A549 (cell line): Measurements from ENCODE around the gene HPCAL1. TPM values are rescaled to one million over a fixed set of nuclear protein-coding genes. Genes with fewer than 3 reads are reported as not detected.

Experiments used
- ATOH8 ChIP-seq: fragments of 250-450 bp; sonication (Bioruptor Pico); IDR thresholded peaks from 2 replicates; pipeline ENCODE4 v1.5.0; 2020; ENCODE audit warnings: low read depth, mild to moderate bottlenecking, moderate library complexity
- BCL3 ChIP-seq: fragments of >200 bp; sonication (Bioruptor Twin); formaldehyde crosslinking; IDR thresholded peaks from 3 replicates; pipeline ENCODE4 v1.6.1; 2016
- BHLHE40 ChIP-seq: IDR thresholded peaks from 2 replicates; pipeline ENCODE4 v1.6.1; 2012; ENCODE audit warnings: low read depth, low read length, inconsistent platforms
- CBX8 ChIP-seq: fragments of 200-600 bp; sonication (generic); IDR thresholded peaks from 2 replicates; pipeline ENCODE4 v1.6.1; 2016
- CEBPB ChIP-seq, 2 experiments: fragments of >200 bp in 1 of 2; sonication (Bioruptor Twin) in 1 of 2; formaldehyde crosslinking in 1 of 2; IDR thresholded peaks; 2 replicates each; pipeline ENCODE4 v1.6.1; 2012 to 2016
- CHD2 ChIP-seq: fragments of 150-350 bp; IDR thresholded peaks from 2 replicates; pipeline ENCODE4 v1.6.1; 2014; ENCODE audit warnings: low read length; ENCODE audit not compliant: partially characterized antibody
- CHD4 ChIP-seq: fragments of 200-600 bp; sonication (generic); IDR thresholded peaks from 2 replicates; pipeline ENCODE4 v1.6.1; 2016; ENCODE audit warnings: antibody characterized with exemption, mild to moderate bottlenecking, borderline replicate concordance
- E2F6 ChIP-seq: IDR thresholded peaks from 2 replicates; pipeline ENCODE4 v1.6.1; 2012; ENCODE audit warnings: low read depth, borderline replicate concordance
- EHMT2 ChIP-seq: fragments of 200-600 bp; sonication (generic); IDR thresholded peaks from 2 replicates; pipeline ENCODE4 v1.6.1; 2016; ENCODE audit warnings: antibody characterized with exemption, low read depth, mild to moderate bottlenecking, moderate library complexity
- ELK1 ChIP-seq: fragments of 150-350 bp; IDR thresholded peaks from 2 replicates; pipeline ENCODE4 v1.6.1; 2014; ENCODE audit warnings: low read depth, mild to moderate bottlenecking, low read length
- EP300 ChIP-seq, 2 experiments: fragments of >200 bp; sonication (Bioruptor Twin); formaldehyde crosslinking; IDR thresholded peaks; 2 replicates in 1 of 2; 3 replicates in 1 of 2; pipeline ENCODE4 v1.6.1; 2016 to 2017
- HEYL ChIP-seq: fragments of 250-450 bp; sonication (Bioruptor Pico); IDR thresholded peaks from 2 replicates; pipeline ENCODE4 v1.8.0; 2021; ENCODE audit warnings: mild to moderate bottlenecking, moderate library complexity
- HOXA7 ChIP-seq: fragments of 250-450 bp; sonication (Bioruptor Pico); IDR thresholded peaks from 2 replicates; pipeline ENCODE4 v1.5.0; 2020; ENCODE audit warnings: mild to moderate bottlenecking, moderate library complexity
- HOXB13 ChIP-seq: fragments of 250-450 bp; sonication (Bioruptor Pico); IDR thresholded peaks from 2 replicates; pipeline ENCODE4 v1.5.0; 2020; ENCODE audit warnings: low read depth, mild to moderate bottlenecking, moderate library complexity
- HOXB5 ChIP-seq: fragments of 250-450 bp; sonication (Bioruptor Pico); IDR thresholded peaks from 2 replicates; pipeline ENCODE4 v1.5.0; 2020; ENCODE audit warnings: mild to moderate bottlenecking, moderate library complexity
- JUNB ChIP-seq: fragments of >200 bp; sonication (Bioruptor Twin); formaldehyde crosslinking; IDR thresholded peaks from 2 replicates; pipeline ENCODE4 v1.6.1; 2016
- MAX ChIP-seq: IDR thresholded peaks from 2 replicates; pipeline ENCODE4 v1.6.1; 2012
- MYC ChIP-seq: IDR thresholded peaks from 2 replicates; pipeline ENCODE4 v1.6.1; 2012; ENCODE audit warnings: mild to moderate bottlenecking, inconsistent platforms, low read length, improper control_type of control experiment, borderline replicate concordance
- POLR2AphosphoS2 ChIP-seq: conservative IDR thresholded peaks from 2 replicates; pipeline ENCODE4 v1.6.1; 2012; ENCODE audit warnings: low read length, improper control_type of control experiment, inconsistent platforms
- RAD21 ChIP-seq, 2 experiments: fragments of >200 bp in 1 of 2; sonication (Bioruptor Twin) in 1 of 2; formaldehyde crosslinking in 1 of 2; IDR thresholded peaks in 1 of 2; conservative IDR thresholded peaks in 1 of 2; 2 replicates in 1 of 2; 3 replicates in 1 of 2; pipeline ENCODE4 v1.6.1; 2012 to 2018; ENCODE audit warnings: inconsistent platforms in 1 of 2
- RARB ChIP-seq: fragments of 250-450 bp; sonication (Bioruptor Pico); IDR thresholded peaks from 2 replicates; pipeline ENCODE4 v1.8.0; 2021; ENCODE audit warnings: mild to moderate bottlenecking, moderate library complexity
- RFX5 ChIP-seq: fragments of 450-650 bp; IDR thresholded peaks from 2 replicates; pipeline ENCODE4 v1.7.1; 2014; ENCODE audit warnings: antibody characterized with exemption, mild to moderate bottlenecking, moderate library complexity
- SMC3 ChIP-seq: fragments of >200 bp; sonication (Bioruptor Twin); formaldehyde crosslinking; IDR thresholded peaks from 3 replicates; pipeline ENCODE4 v1.6.1; 2018; ENCODE audit warnings: inconsistent platforms
- USF2 ChIP-seq: fragments of 450-650 bp; IDR thresholded peaks from 2 replicates; pipeline ENCODE4 v1.6.1; 2014; ENCODE audit warnings: antibody characterized with exemption
- ZFP36 ChIP-seq: fragments of 450-650 bp; IDR thresholded peaks from 2 replicates; pipeline ENCODE4 v1.6.1; 2014; ENCODE audit warnings: borderline replicate concordance; ENCODE audit not compliant: partially characterized antibody
- polyA plus RNA-seq, 4 experiments: library from polyadenylated mRNA; depleted of rRNA in 3 of 4; stranded (reverse); fragments of >200 nt; fragmentation: RNase III in 1 of 4; extraction: RNeasy Plus Mini Kit Qiagen cat#74134 plus additional on column Dnase treatment in 1 of 4; gene quantifications; 2 replicates in 3 of 4; 3 replicates in 1 of 4; pipeline ENCODE4 v1.2.3, GENCODE V29; 2011 to 2017

The HPCAL1 gene
- polyA plus RNA-seq, 2 of the 4 experiments (the other 2 are of a cell fraction): 44.4 to 66.4 TPM

- TF ChIP-seq USF2 (no peak), CEBPB (IDR thresholded peaks at IDR 0.05) (no peak), RARB (CRISPR knock-in tag) (no peak), ELK1 (no peak), BHLHE40 (no peak), ZFP36 (no peak), SMC3 (peak; percentile 34), RAD21 (conservative IDR thresholded peaks at IDR 0.05 in 1 of 2, IDR thresholded peaks at IDR 0.05 in 1 of 2) (peak in 1 of 2 experiments; percentile 29; a peak in 1 of 5 replicates), MAX (peak; percentile 85), HEYL (CRISPR knock-in tag) (no peak), E2F6 (no peak; the same call in 1 of the 2 replicates), EP300 (IDR thresholded peaks at IDR 0.05) (peak in 1 of 2 experiments; percentile 48; a peak in 1 of 5 replicates), BCL3 (peak; percentile 46; the same call in 1 of the 3 replicates), POLR2AphosphoS2 (no peak), JUNB (peak; percentile 91), HOXB5 (CRISPR knock-in tag) (0 out of 2 replicates have a peak, but pooled peaks have one; percentile 53), HOXB13 (CRISPR knock-in tag) (no peak), CHD4 (no peak), HOXA7 (CRISPR knock-in tag) (no peak), EHMT2 (no peak), ATOH8 (CRISPR knock-in tag) (no peak), CHD2 (no peak), MYC (no peak), CBX8 (no peak), RFX5 (no peak)
Measured at GRCh38 chr2:10283106-10284062, 19.3 kb upstream of the HPCAL1 start (continued).
